Fibroblast of peridontal ligament (primary cell): Measurements from ENCODE around the gene LIN54.

ENCODE experiments used
- DNase-seq: peaks from one replicate; pipeline ENCODE4 v3.0.0-alpha.2; 2010; ENCODE audit errors: extremely low read depth

The LIN54 gene

GRCh38 chr4:82891707-82892466 is 118.7 kb downstream of the LIN54 start:
- peak; percentile 50 for DNase-seq

- peak; percentile 91 for DNase-seq
Observed at GRCh38 chr4:82890901-82891706, 119.5 kb downstream of the LIN54 start, which contains the start of gene SEC31A. SEC31A (minus strand) TSS chr4:82891153; CDS start chr4:82881936, 9,217 bp downstream.

GRCh38 chr4:82890528-82890900 is 120.1 kb downstream of the LIN54 start:
- no peak for DNase-seq

- no peak for DNase-seq
Observed at GRCh38 chr4:82889287-82889686, 121.3 kb downstream of the LIN54 start.

- no peak for DNase-seq
Observed at GRCh38 chr4:82886147-82886942, 124.3 kb downstream of the LIN54 start.

- DNase-seq = no peak
Observed at GRCh38 chr4:82885410-82885809, 125.2 kb downstream of the LIN54 start.
